Measurements from ENCODE around the gene DEDD2.
A peak's percentile ranks its signal among the peaks of the same experiment; 100 is the strongest.

GRCh38 chr19:42252365-42253244 is 35.1 kb upstream of the DEDD2 start:
- TF ChIP-seq CTCF (IDR thresholded peaks at IDR 0.05), result peak in 1 of 5 experiments; percentile 24
- peak in 1 of 2 donors; percentile 57 for TF ChIP-seq POLR2A (IDR thresholded peaks at IDR 0.05)
- TF ChIP-seq EP300 (IDR thresholded peaks at IDR 0.05), result peak in 1 of 2 donors; percentile 79
